Ovary (tissue), 3 donors: Measurements from ENCODE around the gene PSMG1.

Experiments used
- EP300 ChIP-seq: sonication (generic); formaldehyde crosslinking; IDR thresholded peaks from one replicate; pipeline ENCODE4 v1.6.1; 2017; ENCODE audit warnings: antibody characterized with exemption
- POLR2A ChIP-seq: fragments of 450-650 bp; IDR thresholded peaks from one replicate; pipeline ENCODE4 v1.6.1; 2017; ENCODE audit warnings: antibody characterized with exemption, mild to moderate bottlenecking, moderate library complexity
- TF ChIP-seq, protein P1 (sequence below), 3 donors: fragments of 450-650 bp in 2 of 3; fragments of 200-600 bp in 1 of 3; IDR thresholded peaks; one replicate each; pipeline versions ENCODE4 v1.5.1 to v1.8.0; 2016 to 2022; ENCODE audit warnings: antibody characterized with exemption in 3 of 3, mild to moderate bottlenecking in 1 of 3
- donor health status: DM: no; HTN: no; CAD: no.

DNA sequence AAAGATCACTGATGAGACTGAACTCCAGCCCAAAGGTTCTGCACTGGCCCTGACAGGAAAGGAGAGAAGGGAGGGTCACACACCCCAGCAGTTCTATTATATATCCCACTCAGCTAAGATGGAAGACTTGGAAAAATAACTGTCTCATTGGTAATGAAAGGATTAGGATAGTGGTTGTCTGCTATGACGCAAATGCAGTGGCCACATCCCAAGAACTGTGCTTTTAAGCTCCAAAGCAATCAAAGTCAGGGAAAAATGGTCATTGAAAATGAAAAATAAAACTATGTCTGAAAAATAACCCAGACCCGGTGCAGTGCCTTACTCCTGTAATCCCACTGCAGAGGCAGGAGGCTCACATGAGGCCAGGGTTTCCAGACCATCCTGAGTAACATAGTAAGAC lies 31.0 kb downstream of the PSMG1 start:
- TF ChIP-seq, protein P1, sequence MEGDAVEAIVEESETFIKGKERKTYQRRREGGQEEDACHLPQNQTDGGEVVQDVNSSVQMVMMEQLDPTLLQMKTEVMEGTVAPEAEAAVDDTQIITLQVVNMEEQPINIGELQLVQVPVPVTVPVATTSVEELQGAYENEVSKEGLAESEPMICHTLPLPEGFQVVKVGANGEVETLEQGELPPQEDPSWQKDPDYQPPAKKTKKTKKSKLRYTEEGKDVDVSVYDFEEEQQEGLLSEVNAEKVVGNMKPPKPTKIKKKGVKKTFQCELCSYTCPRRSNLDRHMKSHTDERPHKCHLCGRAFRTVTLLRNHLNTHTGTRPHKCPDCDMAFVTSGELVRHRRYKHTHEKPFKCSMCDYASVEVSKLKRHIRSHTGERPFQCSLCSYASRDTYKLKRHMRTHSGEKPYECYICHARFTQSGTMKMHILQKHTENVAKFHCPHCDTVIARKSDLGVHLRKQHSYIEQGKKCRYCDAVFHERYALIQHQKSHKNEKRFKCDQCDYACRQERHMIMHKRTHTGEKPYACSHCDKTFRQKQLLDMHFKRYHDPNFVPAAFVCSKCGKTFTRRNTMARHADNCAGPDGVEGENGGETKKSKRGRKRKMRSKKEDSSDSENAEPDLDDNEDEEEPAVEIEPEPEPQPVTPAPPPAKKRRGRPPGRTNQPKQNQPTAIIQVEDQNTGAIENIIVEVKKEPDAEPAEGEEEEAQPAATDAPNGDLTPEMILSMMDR (IDR thresholded peaks at IDR 0.05): no peak
- TF ChIP-seq POLR2A: no peak
- no peak for TF ChIP-seq EP300
